ENCODE data around the gene CBFA2T3. TPM values are rescaled to one million over a fixed set of nuclear protein-coding genes. Genes with fewer than 3 reads are reported as not detected.

The CBFA2T3 gene
- total RNA-seq, 2 experiments from 2014 or later: 0.21 TPM; not detected in 1

- CTCF ChIA-PET: no interaction called here
- H3K9me3 Mint-ChIP-seq (ENCODE audit: low read depth): no peaks in the 10 kb centered on the region
- H3K27ac Mint-ChIP-seq: no peak overlapping the region
- peaks cover 38% of the 10 kb centered on the region for H3K27me3 Mint-ChIP-seq
- peaks cover 6% of the 10 kb centered on the region for H3K4me1 Mint-ChIP-seq
- ATAC-seq (no peak), DNase-seq (no peak)
- H3K36me3 Mint-ChIP-seq: no peaks in the 10 kb centered on the region
- H3K4me3 Mint-ChIP-seq: no peak overlapping the region
Observed at GRCh38 chr16:88971371-88972097, 5.5 kb downstream of the CBFA2T3 start.

- Mint-ChIP-seq H3K4me3 (no peak overlapping the region), H3K9me3 (ENCODE audit: low read depth) (no peaks in the 10 kb centered on the region)
- no peak for ATAC-seq
Observed at GRCh38 chr16:88970539-88971065, 6.4 kb downstream of the CBFA2T3 start.

DNA sequence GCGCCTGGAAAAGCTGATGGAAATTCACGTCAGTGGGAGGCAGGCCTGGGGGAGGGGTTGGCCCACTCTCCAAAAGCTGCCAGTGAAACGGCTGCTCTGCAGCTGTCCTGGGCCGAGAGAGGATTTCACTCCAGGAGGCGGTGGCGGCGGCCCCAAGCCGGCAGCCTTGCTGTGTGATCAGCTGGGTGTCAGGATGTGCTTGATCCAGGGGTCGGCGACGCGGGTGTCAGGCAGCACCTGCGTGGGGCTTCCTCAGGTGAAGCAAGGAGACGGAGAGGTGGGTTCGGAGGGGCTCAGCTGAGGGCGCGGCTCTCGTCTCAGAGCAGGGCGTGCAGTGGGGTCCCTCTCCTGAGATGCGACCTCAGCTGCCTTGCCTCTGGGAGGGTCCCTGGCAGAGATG lies 7.0 kb downstream of the CBFA2T3 start:
- CTCF ChIA-PET: no interaction called here
- no peak for ATAC-seq

More at GRCh38 chr16:88970539-88971065, 6.4 kb downstream of the CBFA2T3 start:
- peaks cover 33% of the 10 kb centered on the region for H3K27me3 Mint-ChIP-seq
- H3K4me1 Mint-ChIP-seq: peaks cover 6% of the 10 kb centered on the region
- DNase-seq: no peak
- CTCF ChIA-PET: no interaction called here
- no peaks in the 10 kb centered on the region for H3K36me3 Mint-ChIP-seq
- H3K27ac Mint-ChIP-seq: no peak overlapping the region

GRCh38 chr16:88969361-88969831 lies 7.6 kb downstream of the CBFA2T3 start:
- ATAC-seq (no peak), DNase-seq (no peak)
- H3K4me3 Mint-ChIP-seq: no peak overlapping the region
- no peaks in the 10 kb centered on the region for H3K36me3 Mint-ChIP-seq
- H3K27me3 Mint-ChIP-seq: peaks cover 31% of the 10 kb centered on the region
- CTCF ChIA-PET: no interaction called here
- H3K9me3 Mint-ChIP-seq (ENCODE audit: low read depth): no peaks in the 10 kb centered on the region
- peaks cover 6% of the 10 kb centered on the region for H3K4me1 Mint-ChIP-seq
- no peak overlapping the region for H3K27ac Mint-ChIP-seq

More for the DNA sequence above, 7.0 kb downstream of the CBFA2T3 start:
- Mint-ChIP-seq H3K36me3 (no peaks in the 10 kb centered on the region), H3K4me3 (no peak overlapping the region), H3K9me3 (ENCODE audit: low read depth) (no peaks in the 10 kb centered on the region), H3K27me3 (peaks cover 31% of the 10 kb centered on the region), H3K27ac (no peak overlapping the region), H3K4me1 (peaks cover 6% of the 10 kb centered on the region)
- DNase-seq: no peak

DNA sequence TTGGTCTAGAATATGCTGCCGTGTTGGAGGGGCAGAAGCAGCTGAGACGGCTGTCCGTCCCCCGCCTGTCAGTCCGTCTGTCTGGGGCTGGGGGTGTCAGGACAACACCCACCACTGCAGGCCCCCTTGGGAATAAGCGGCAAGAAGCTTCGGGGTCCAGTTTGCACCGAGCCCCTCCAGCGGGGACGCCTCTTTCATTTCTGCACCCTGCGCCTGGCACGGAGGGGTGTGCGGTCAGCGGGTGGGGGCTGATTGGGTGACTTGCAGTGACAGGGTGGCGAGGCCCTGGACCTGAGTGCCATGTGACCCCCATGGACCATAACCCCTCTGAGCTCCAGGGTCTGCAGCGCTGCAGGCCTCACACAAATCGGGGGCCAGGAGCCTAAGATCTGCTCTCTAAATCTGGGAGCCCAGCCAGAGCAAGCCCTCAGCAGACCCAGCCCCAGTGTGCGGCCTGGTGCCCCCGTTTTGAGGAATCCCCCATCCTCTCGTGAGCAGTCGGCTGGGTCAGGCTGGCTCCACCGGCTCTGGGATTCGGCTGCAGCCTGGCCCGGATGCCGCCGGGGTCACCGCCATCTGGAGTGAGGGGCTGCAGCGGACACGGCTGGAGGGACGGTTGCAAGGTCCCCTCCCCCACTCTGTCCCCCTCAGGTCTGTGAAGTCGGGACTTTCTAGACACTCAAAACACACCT lies 8.3 kb downstream of the CBFA2T3 start:
- no peak overlapping the region for H3K4me3 Mint-ChIP-seq

GRCh38 chr16:88967830-88968588 lies 9.0 kb downstream of the CBFA2T3 start:
- ATAC-seq: peak; percentile 22
- no peaks in the 10 kb centered on the region for H3K9me3 Mint-ChIP-seq (ENCODE audit: low read depth)
- no peaks in the 10 kb centered on the region for H3K36me3 Mint-ChIP-seq
- CTCF ChIA-PET: interaction anchor here (0.8 to 1.3 kb wide), 2 partner anchors 10 to 11 kb away, joined by 3 read pairs; no protein-coding TSS in a partner anchor
- peaks cover 27% of the 10 kb centered on the region for H3K27me3 Mint-ChIP-seq
- H3K4me3 Mint-ChIP-seq: no peak overlapping the region
- peaks cover 6% of the 10 kb centered on the region for H3K4me1 Mint-ChIP-seq
- no peak overlapping the region for H3K27ac Mint-ChIP-seq
- no peak for DNase-seq

More for the DNA sequence above, 8.3 kb downstream of the CBFA2T3 start:
- CTCF ChIA-PET: no interaction called here
- ATAC-seq (no peak), DNase-seq (no peak)
- H3K4me1 Mint-ChIP-seq: peaks cover 6% of the 10 kb centered on the region
- peaks cover 29% of the 10 kb centered on the region for H3K27me3 Mint-ChIP-seq
- H3K27ac Mint-ChIP-seq: no peak overlapping the region
- H3K9me3 Mint-ChIP-seq (ENCODE audit: low read depth): no peaks in the 10 kb centered on the region
- no peaks in the 10 kb centered on the region for H3K36me3 Mint-ChIP-seq

GRCh38 chr16:88966986-88967829 lies 9.8 kb downstream of the CBFA2T3 start:
- H3K36me3 Mint-ChIP-seq: no peaks in the 10 kb centered on the region
- H3K27ac Mint-ChIP-seq: no peak overlapping the region
- CTCF ChIA-PET: interaction anchor here (0.8 to 1.3 kb wide), 2 partner anchors 9 to 12 kb away, joined by 3 read pairs; no protein-coding TSS in a partner anchor
- ATAC-seq (no peak), DNase-seq (no peak)
- no peak overlapping the region for H3K4me3 Mint-ChIP-seq
- H3K27me3 Mint-ChIP-seq: peaks cover 24% of the 10 kb centered on the region
- no peaks in the 10 kb centered on the region for H3K9me3 Mint-ChIP-seq (ENCODE audit: low read depth)
- peaks cover 9% of the 10 kb centered on the region for H3K4me1 Mint-ChIP-seq

DNA sequence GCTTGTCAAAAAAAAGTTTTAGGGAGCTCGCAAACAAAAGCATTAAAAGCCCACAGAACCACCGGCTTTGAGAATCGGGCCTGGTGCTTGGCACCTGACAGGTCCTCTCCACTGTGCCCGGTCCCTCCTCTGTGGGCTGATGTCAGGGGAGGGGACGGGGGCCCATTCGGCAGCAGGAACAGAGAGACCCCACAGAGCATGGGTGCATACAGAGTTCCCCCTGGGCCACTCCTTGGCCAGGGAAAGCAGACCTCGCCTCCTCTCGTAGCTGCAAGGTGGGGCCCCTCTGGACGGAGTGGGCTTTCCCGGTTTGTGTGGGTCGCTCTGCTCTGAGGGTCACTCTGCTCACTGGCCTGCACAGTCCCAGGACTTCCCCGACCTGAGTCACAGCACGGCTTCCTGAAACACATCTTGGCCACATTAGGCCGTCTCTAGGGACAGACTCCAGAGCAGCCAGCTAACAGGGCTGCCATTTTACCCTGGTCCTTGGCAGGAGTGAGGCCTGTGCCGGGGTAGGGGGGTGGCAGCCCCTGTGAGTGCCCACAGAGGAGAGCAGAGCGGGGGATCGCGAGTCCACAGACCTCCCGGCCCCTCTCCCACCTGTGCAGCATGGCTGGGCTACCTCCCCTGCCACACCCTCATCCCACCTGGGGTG lies 11.1 kb downstream of the CBFA2T3 start:
- DNase-seq: no peak

GRCh38 chr16:88965411-88965810 lies 11.6 kb downstream of the CBFA2T3 start:
- CTCF ChIA-PET: no interaction called here
- Mint-ChIP-seq H3K4me3 (no peak overlapping the region), H3K27me3 (peaks cover 26% of the 10 kb centered on the region), H3K27ac (no peak overlapping the region), H3K36me3 (no peaks in the 10 kb centered on the region), H3K4me1 (peaks cover 9% of the 10 kb centered on the region), H3K9me3 (ENCODE audit: low read depth) (no peaks in the 10 kb centered on the region)
- no peak for ATAC-seq
- DNase-seq: no peak

More for the DNA sequence above, 11.1 kb downstream of the CBFA2T3 start:
- CTCF ChIA-PET: no interaction called here
- Mint-ChIP-seq H3K4me3 (no peak overlapping the region), H3K9me3 (ENCODE audit: low read depth) (no peaks in the 10 kb centered on the region), H3K27me3 (peaks cover 24% of the 10 kb centered on the region), H3K36me3 (no peaks in the 10 kb centered on the region), H3K4me1 (peaks cover 9% of the 10 kb centered on the region), H3K27ac (no peak overlapping the region)
- ATAC-seq: no peak

DNA sequence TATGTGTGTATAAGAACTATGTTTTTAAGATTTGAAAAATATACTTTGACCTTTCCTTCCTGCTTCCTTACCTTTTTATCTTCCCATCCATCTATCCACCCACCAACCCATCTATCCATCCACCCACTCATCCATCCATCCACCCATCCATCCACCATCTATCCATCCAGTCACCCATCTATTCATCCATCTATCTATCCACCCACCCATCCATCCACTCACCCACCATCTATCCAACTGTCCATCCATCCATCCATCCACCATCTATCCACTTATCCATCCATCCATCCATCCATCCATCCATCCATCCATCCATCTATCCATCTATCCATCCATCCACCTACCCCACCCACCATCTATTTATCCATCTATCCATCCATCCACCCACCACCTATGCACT lies 12.4 kb downstream of the CBFA2T3 start:
- Mint-ChIP-seq H3K4me1 (peaks cover 9% of the 10 kb centered on the region), H3K36me3 (no peaks in the 10 kb centered on the region), H3K4me3 (no peak overlapping the region), H3K9me3 (ENCODE audit: low read depth) (no peaks in the 10 kb centered on the region), H3K27ac (no peak overlapping the region), H3K27me3 (peaks cover 31% of the 10 kb centered on the region)
- ATAC-seq (no peak), DNase-seq (no peak)
- CTCF ChIA-PET: no interaction called here

DNA sequence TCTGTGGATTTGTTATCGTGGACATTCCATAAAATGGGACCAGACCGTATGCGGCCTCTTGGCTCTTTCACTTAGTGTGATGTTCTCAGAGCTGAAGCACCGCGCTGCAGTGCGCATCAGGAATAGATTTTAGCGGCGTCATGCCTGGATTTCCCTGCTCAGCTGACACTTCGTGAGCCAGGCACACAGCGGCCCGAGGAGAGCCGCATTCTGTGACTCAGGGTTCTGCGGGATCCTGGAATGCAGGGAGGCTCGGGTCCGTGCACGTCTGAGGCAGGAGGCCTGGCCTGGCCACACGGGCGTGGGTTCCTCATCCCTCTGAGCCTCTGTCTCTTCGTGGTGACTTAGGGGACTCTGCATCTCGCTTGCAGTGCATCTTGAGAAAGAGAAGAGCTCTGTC lies 13.4 kb downstream of the CBFA2T3 start:
- CTCF ChIA-PET: no interaction called here

GRCh38 chr16:88962478-88963152 lies 14.4 kb downstream of the CBFA2T3 start:
- Mint-ChIP-seq H3K27ac (no peak overlapping the region), H3K9me3 (ENCODE audit: low read depth) (no peaks in the 10 kb centered on the region), H3K36me3 (no peaks in the 10 kb centered on the region), H3K4me1 (peaks cover 11% of the 10 kb centered on the region), H3K27me3 (peaks cover 40% of the 10 kb centered on the region), H3K4me3 (no peak overlapping the region)
- no peak for DNase-seq
- no peak for ATAC-seq
- CTCF ChIA-PET: no interaction called here

More for the DNA sequence above, 13.4 kb downstream of the CBFA2T3 start:
- Mint-ChIP-seq H3K36me3 (no peaks in the 10 kb centered on the region), H3K9me3 (ENCODE audit: low read depth) (no peaks in the 10 kb centered on the region), H3K4me1 (peaks cover 8% of the 10 kb centered on the region), H3K27me3 (peaks cover 36% of the 10 kb centered on the region), H3K27ac (no peak overlapping the region), H3K4me3 (no peak overlapping the region)
- DNase-seq: no peak
- ATAC-seq: no peak
